Neutrophil (primary cell): ENCODE data around the gene C5orf15.

Source experiments
- H3K27ac ChIP-seq: fragments of 200-600 bp; sonication (generic); 2 replicates; pipeline ENCODE4 v1.5.1; 2016; ENCODE audit warnings: mild to moderate bottlenecking, moderate library complexity
- H3K27me3 ChIP-seq: fragments of 200-600 bp; sonication (generic); 2 replicates; pipeline ENCODE4 v1.6.0; 2016; ENCODE audit warnings: mild to moderate bottlenecking
- H3K36me3 ChIP-seq: fragments of 200-600 bp; sonication (generic); 2 replicates; pipeline ENCODE4 v1.5.1; 2017
- H3K4me1 ChIP-seq, 2 experiments: fragments of 200-600 bp in 1 of 2; sonication (generic) in 1 of 2; 1 replicate in 1 of 2; 2 replicates in 1 of 2; pipeline versions ENCODE4 v1.5.1 to v1.6.1; 2013 to 2016; ENCODE audit warnings: low read depth in 1 of 2, low read length in 1 of 2, mild to moderate bottlenecking in 1 of 2, moderate library complexity in 1 of 2; ENCODE audit not compliant: control insufficient read depth in 1 of 2, insufficient read depth in 1 of 2
- H3K4me3 ChIP-seq, 2 experiments: fragments of 200-600 bp in 1 of 2; sonication (generic) in 1 of 2; 1 replicate in 1 of 2; 2 replicates in 1 of 2; pipeline ENCODE4 v1.5.1; 2013 to 2016; ENCODE audit warnings: low read depth in 1 of 2, low read length in 1 of 2, mild to moderate bottlenecking in 1 of 2, moderate library complexity in 1 of 2
- H3K9me3 ChIP-seq: fragments of 200-600 bp; sonication (generic); 2 replicates; pipeline ENCODE4 v1.5.1; 2016
- CTCF ChIP-seq: fragments of 200-600 bp; sonication (generic); IDR thresholded peaks from 2 replicates; pipeline ENCODE4 v1.5.1; 2016; ENCODE audit warnings: antibody characterized with exemption

Gene C5orf15

GRCh38 chr5:133909603-133910002 is 58.8 kb downstream of the C5orf15 start:
- H3K4me1 ChIP-seq = no peaks in the 10 kb centered on the region
- H3K4me3 ChIP-seq = no peak overlapping the region
- H3K9me3 ChIP-seq = no peaks in the 10 kb centered on the region
- no peak for TF ChIP-seq CTCF
- no peak overlapping the region for H3K27ac ChIP-seq
- no peaks in the 10 kb centered on the region for H3K27me3 ChIP-seq
- no peaks in the 10 kb centered on the region for H3K36me3 ChIP-seq

DNA sequence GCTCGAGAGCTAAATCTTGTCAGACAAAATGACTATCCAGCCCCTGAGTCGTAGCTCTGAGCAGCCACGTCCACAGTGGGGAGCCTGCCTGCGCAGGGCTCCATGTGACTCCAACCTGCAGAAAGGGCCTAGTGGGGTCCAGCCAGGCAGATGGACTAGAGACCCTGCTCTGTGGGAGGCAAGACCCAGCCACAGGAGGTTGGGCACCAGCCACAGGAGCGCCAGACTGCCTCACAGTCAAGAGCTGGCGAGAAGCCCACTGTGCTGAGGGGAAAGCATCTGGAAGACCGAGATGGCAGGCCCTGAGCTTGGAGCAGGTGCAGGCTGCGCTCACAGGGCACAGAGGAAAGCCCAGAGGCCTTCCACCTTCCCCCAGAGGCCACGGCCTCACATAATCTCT is 61.4 kb downstream of the C5orf15 start:
- Histone ChIP-seq H3K9me3 (no peaks in the 10 kb centered on the region), H3K36me3 (no peaks in the 10 kb centered on the region), H3K4me1 (no peaks in the 10 kb centered on the region), H3K4me3 (no peak overlapping the region), H3K27ac (no peak overlapping the region), H3K27me3 (no peaks in the 10 kb centered on the region)
- TF ChIP-seq CTCF = no peak

DNA sequence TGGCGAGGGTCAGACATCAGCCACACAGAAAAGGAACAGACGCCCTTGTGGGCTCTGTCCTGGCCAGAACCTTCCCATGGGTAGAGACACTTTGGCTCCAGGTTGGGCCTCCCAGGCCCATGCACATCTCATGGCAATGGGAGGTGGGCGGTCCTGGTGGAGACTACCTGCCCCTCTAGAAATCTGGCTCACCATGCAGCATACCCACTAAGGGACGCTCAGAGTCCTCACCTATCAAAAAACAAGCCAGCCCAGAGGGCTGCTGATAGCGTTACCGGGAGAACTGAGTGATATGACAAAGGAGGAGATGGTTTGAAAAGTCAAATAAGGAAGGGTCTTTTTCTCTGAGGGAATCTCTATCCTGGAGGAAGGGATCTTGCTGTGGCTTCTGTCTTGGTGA is 62.1 kb downstream of the C5orf15 start:
- no peak for TF ChIP-seq CTCF
- Histone ChIP-seq H3K4me1 (no peaks in the 10 kb centered on the region), H3K36me3 (no peaks in the 10 kb centered on the region), H3K4me3 (no peak overlapping the region), H3K9me3 (no peaks in the 10 kb centered on the region), H3K27me3 (no peaks in the 10 kb centered on the region), H3K27ac (no peak overlapping the region)
